Upper lobe of right lung (tissue), 1 donor: ENCODE measurements around the gene ZNF774. TPM values are rescaled to one million over a fixed set of nuclear protein-coding genes. Genes with fewer than 3 reads are reported as not detected.

Experiments used
- ATAC-seq: fragments of 200-7000 bp; cut with Tn5 transposase; one replicate; pipeline ENCODE4 v1.9.1; 2020; ENCODE audit warnings: mild to moderate bottlenecking, moderate library complexity
- DNase-seq: peaks from one replicate; pipeline ENCODE4 v3.0.0-alpha.2; 2020
- H3K27ac ChIP-seq: fragments of 200-600 bp; one replicate; pipeline ENCODE4 v1.8.0; 2022
- H3K27me3 ChIP-seq: fragments of 200-600 bp; one replicate; pipeline ENCODE4 v1.8.0; 2022; ENCODE audit warnings: mild to moderate bottlenecking
- H3K36me3 ChIP-seq: fragments of 200-600 bp; one replicate; pipeline ENCODE4 v1.8.0; 2022
- H3K4me1 ChIP-seq: fragments of 200-600 bp; one replicate; pipeline ENCODE4 v1.8.0; 2022
- H3K4me3 ChIP-seq: fragments of 200-600 bp; one replicate; pipeline ENCODE4 v1.8.0; 2022; ENCODE audit warnings: mild to moderate bottlenecking
- H3K9me3 ChIP-seq: fragments of 200-600 bp; one replicate; pipeline ENCODE4 v1.8.0; 2022
- CTCF ChIP-seq: fragments of 200-600 bp; IDR thresholded peaks from one replicate; pipeline ENCODE4 v1.8.0; 2022; ENCODE audit warnings: antibody characterized with exemption
- intact Hi-C: fragments of 100-400 bp; cut with DNase I; formaldehyde crosslinking; loops from one replicate; pipeline ENCODE4 v1.11.0; 2022
- total RNA-seq: library from RNA; stranded (reverse); fragmentation: NEBNext Ultra II Directional; extraction: Animal tissue kit (Norgen Biotek cat#: 25700); gene quantifications from one replicate; pipeline ENCODE4 v1.2.1, GENCODE V29; 2021
- donor health status: DM: no; HTN: yes; CAD: no; lungs with severe emphysema.

The ZNF774 gene
- total RNA-seq, 1 donor from 2014 or later: 3.6 TPM

DNA sequence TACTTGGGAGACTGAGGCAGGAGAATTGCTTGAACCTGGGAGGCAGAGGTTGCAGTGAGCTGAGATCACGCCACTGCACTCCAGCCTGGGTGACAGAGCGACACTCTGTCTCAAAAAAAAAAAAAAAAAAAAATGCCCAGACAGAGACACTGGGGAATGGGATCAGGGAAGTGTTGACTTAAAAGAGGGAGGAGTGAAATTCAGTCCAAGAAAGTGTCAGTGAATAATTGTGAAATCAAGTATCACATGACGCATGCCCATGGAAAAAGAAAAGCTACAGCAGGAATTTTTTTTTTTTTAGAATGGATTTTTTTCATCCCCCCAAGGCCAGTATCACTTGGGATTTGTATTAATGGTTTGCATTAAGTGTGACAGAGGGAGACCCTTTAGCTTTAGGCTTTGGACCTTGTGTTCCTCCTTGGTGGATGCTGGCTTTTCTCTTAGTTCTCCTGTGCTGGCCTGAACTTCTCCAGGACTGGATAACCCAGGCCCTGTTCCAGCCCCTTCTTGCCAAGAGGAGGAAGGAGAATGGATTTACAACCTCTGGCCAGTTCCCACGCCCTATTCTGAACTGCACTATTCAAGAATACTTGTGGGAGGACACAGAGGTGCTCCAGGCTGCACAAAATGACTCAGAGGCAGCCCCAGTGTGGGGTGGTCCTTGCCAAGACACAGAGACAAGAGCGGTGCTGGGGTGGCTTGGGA is 36.7 kb upstream of the ZNF774 start:
- Histone ChIP-seq H3K4me1 (peaks cover 22% of the 10 kb centered on the region), H3K27me3 (no peaks in the 10 kb centered on the region), H3K4me3 (no peak overlapping the region), H3K36me3 (no peaks in the 10 kb centered on the region), H3K9me3 (no peaks in the 10 kb centered on the region), H3K27ac (peak overlapping the region; percentile 75)
- DNase-seq (no peak), ATAC-seq (peak; percentile 71)
- intact Hi-C loops: no loop called here
- TF ChIP-seq CTCF: no peak

GRCh38 chr15:90316139-90316538 is 35.9 kb upstream of the ZNF774 start:
- DNase-seq: no peak
- Histone ChIP-seq H3K4me3 (no peak overlapping the region), H3K27ac (peak overlapping the region; percentile 75), H3K9me3 (no peaks in the 10 kb centered on the region), H3K27me3 (no peaks in the 10 kb centered on the region), H3K36me3 (no peaks in the 10 kb centered on the region), H3K4me1 (peaks cover 24% of the 10 kb centered on the region)
- no peak for TF ChIP-seq CTCF
- intact Hi-C loops: no loop called here
- no peak for ATAC-seq

DNA sequence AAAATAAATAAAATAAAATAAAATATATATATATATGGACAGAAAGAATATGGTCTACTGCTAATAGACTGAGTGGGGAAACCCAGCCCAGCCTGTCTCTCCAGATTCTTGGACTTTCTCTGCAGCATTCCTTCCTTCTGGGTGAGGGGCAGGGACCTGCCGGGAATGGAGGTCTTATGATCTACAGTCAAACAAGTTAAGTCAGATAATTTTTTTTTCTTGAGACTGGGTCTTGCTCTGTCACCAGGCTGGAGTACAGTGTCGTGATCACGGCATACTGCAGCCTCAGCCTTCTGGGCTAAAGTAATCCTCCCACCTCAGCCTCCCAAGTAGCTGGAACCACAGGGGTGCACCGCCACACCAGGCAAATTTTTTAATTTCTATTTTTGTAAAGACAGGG is 33.5 kb upstream of the ZNF774 start:
- no peaks in the 10 kb centered on the region for H3K27me3 ChIP-seq
- H3K9me3 ChIP-seq: no peaks in the 10 kb centered on the region
- H3K36me3 ChIP-seq: no peaks in the 10 kb centered on the region
- ATAC-seq (no peak), DNase-seq (no peak)
- H3K27ac ChIP-seq: no peak overlapping the region
- H3K4me1 ChIP-seq: peaks cover 30% of the 10 kb centered on the region
- intact Hi-C loops: no loop called here
- no peak overlapping the region for H3K4me3 ChIP-seq
- no peak for TF ChIP-seq CTCF

DNA sequence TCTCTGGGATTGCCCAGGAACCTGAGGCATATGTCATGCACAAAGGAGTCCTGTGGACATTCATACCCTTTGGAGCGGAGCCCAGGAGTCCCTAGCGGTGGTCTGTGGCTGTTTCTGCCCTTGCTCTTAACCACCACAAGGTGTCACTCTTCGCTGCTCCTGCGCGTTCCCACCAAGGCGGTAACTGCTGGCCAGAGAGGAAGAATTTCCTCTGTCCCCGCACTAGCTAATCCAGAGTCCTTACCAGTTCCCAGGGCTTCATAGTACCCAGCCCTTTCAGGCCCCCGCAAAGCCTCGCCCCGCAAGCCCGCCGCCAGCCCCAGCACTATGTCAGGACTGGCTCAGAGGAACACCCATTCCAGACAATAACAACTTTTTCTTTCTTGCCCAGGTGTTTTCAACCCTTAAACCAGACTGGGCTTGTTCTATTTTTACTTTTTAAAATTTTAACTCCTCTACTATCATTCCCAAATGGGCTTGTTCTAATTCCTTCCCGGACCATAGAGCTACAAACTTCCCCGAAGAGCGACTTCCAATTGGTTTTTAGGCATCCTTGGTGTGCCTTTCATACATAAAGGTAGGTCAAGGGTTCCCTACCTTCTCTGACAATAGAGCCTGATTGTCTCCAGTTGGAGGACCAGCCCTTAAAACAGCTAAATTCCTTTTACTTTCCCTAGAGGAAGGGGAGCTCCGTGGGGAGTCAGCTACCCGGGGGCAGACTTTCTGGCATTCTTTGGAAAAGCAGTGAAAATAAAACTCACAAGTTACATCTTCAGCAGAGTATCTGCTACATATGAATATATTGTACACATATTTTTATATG is 31.8 kb upstream of the ZNF774 start:
- H3K4me1 ChIP-seq: peaks cover 27% of the 10 kb centered on the region
- no peak overlapping the region for H3K27ac ChIP-seq
- no peaks in the 10 kb centered on the region for H3K27me3 ChIP-seq
- DNase-seq: peak; percentile 84
- intact Hi-C loops: loop anchor here (10.0 kb wide), 1 partner anchor 155 kb away; no protein-coding TSS in a partner anchor
- H3K9me3 ChIP-seq: no peaks in the 10 kb centered on the region
- no peaks in the 10 kb centered on the region for H3K36me3 ChIP-seq
- no peak overlapping the region for H3K4me3 ChIP-seq
- peak; percentile 99 for ATAC-seq
- TF ChIP-seq CTCF: peak; percentile 97

DNA sequence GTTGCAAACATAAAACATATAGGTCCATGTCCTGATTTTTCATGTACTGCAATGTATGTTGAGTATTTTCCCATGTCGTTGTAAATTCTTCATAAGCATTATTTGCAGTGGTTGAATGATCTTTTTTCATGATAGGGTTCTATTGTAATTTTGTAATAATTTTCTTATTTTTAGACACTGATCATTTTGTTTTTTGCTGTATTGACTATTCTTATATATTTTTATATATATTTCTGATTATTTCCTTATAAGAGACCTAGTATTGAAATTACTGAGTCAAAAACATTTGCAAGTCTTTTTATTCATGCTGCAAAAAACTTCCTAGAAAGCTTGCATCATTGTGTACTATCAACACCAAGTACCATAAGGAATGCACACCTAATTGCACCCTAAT is 31.2 kb upstream of the ZNF774 start:
- no peaks in the 10 kb centered on the region for H3K36me3 ChIP-seq
- no peaks in the 10 kb centered on the region for H3K27me3 ChIP-seq
- intact Hi-C loops: loop anchor here (10.0 kb wide), 1 partner anchor 154 kb away; no protein-coding TSS in a partner anchor
- no peak for DNase-seq
- ATAC-seq: no peak
- no peaks in the 10 kb centered on the region for H3K9me3 ChIP-seq
- no peak overlapping the region for H3K27ac ChIP-seq
- TF ChIP-seq CTCF: no peak
- no peak overlapping the region for H3K4me3 ChIP-seq
- H3K4me1 ChIP-seq: peaks cover 21% of the 10 kb centered on the region
